Sigmoid colon (tissue), 4 donors: Measurements from ENCODE around the gene JPH4.
"Not testable (repeated sequence)": the region's sequence is repeated elsewhere in the genome, so short reads cannot be mapped to it uniquely, and the experiment has no call there.

Experiments
- CTCF ChIP-seq, 4 experiments: fragments of 450-650 bp in 3 of 4; fragments of 200-600 bp in 1 of 4; IDR thresholded peaks; one replicate each; pipeline ENCODE4 v1.5.1; 2016 to 2019; ENCODE audit warnings: antibody characterized with exemption in 4 of 4, mild to moderate bottlenecking in 3 of 4, moderate library complexity in 2 of 4
- EP300 ChIP-seq, 4 donors: sonication (generic); formaldehyde crosslinking; IDR thresholded peaks; one replicate each; pipeline ENCODE4 v1.6.1; 2017; ENCODE audit warnings: antibody characterized with exemption in 4 of 4
- POLR2A ChIP-seq, 2 donors: fragments of 450-650 bp; IDR thresholded peaks; one replicate each; pipeline ENCODE4 v1.6.1; 2016; ENCODE audit warnings: antibody characterized with exemption in 2 of 2, mild to moderate bottlenecking in 2 of 2, moderate library complexity in 2 of 2
- POLR2AphosphoS5 ChIP-seq, 4 donors: sonication (generic); formaldehyde crosslinking; IDR thresholded peaks; one replicate each; pipeline ENCODE4 v1.6.1; 2017; ENCODE audit warnings: antibody characterized with exemption in 4 of 4

GRCh38 chr14:23609411-23610089 is 31.0 kb upstream of the JPH4 start:
- not testable (repeated sequence) for TF ChIP-seq CTCF, POLR2A, POLR2AphosphoS5, EP300 (IDR thresholded peaks at IDR 0.05)
